Osteoblast (primary cell): ENCODE results near the gene BCAS3. TPM values are rescaled to one million over a fixed set of nuclear protein-coding genes. Genes with fewer than 3 reads are reported as not detected.

Experiments used
- DNase-seq: peaks from one replicate; pipeline ENCODE4 v3.0.0; 2011; ENCODE audit warnings: low spot score, mixed read lengths; ENCODE audit not compliant: insufficient read length; ENCODE audit errors: missing footprints
- H2AFZ ChIP-seq: 2 replicates; pipeline ENCODE4 v1.6.0; 2011; ENCODE audit warnings: mild to moderate bottlenecking, low read length
- H3K27ac ChIP-seq: 2 replicates; pipeline ENCODE4 v1.5.1; 2011; ENCODE audit warnings: mild to moderate bottlenecking, low read depth, low read length, moderate library complexity
- H3K27me3 ChIP-seq: 2 replicates; pipeline ENCODE4 v1.6.0; 2012; ENCODE audit warnings: mild to moderate bottlenecking, control low read depth, inconsistent platforms, low read length, moderate library complexity; ENCODE audit not compliant: insufficient read depth
- H3K36me3 ChIP-seq: 2 replicates; pipeline ENCODE4 v1.5.1; 2011; ENCODE audit warnings: mild to moderate bottlenecking, low read length, control low read depth, moderate library complexity; ENCODE audit not compliant: insufficient read depth
- H3K4me1 ChIP-seq: 2 replicates; pipeline ENCODE4 v1.5.1; 2011; ENCODE audit warnings: mild to moderate bottlenecking, low read length, control low read depth, moderate library complexity; ENCODE audit not compliant: insufficient read depth
- H3K4me2 ChIP-seq: 2 replicates; pipeline ENCODE4 v1.6.0; 2011; ENCODE audit warnings: mild to moderate bottlenecking, low read length; ENCODE audit not compliant: insufficient read depth
- H3K4me3 ChIP-seq: fragments of 200-600 bp; sonication (generic); 3 replicates; pipeline ENCODE4 v1.5.1; 2012; ENCODE audit warnings: mild to moderate bottlenecking, low read length, inconsistent platforms; ENCODE audit not compliant: insufficient read depth
- H3K79me2 ChIP-seq: 2 replicates; pipeline ENCODE4 v1.6.0; 2012; ENCODE audit warnings: mild to moderate bottlenecking, low read length, control low read depth, inconsistent platforms; ENCODE audit not compliant: insufficient read depth
- H3K9me3 ChIP-seq: 2 replicates; pipeline ENCODE4 v1.5.1; 2011; ENCODE audit warnings: low read depth, low read length, control low read depth
- H4K20me1 ChIP-seq: 2 replicates; pipeline ENCODE4 v1.6.0; 2012; ENCODE audit warnings: mild to moderate bottlenecking, low read length, control low read depth; ENCODE audit not compliant: insufficient read depth
- CTCF ChIP-seq: IDR thresholded peaks from 2 replicates; pipeline ENCODE4 v1.5.1; 2011; ENCODE audit warnings: mild to moderate bottlenecking, low read depth, low read length, moderate library complexity; ENCODE audit errors: extremely low read depth
- total RNA-seq: library from RNA; depleted of rRNA; stranded (reverse); fragments of >200 nt; gene quantifications from 2 replicates; pipeline ENCODE4 v1.2.3, GENCODE V29; 2012

Gene BCAS3
- total RNA-seq, 1 donor: 31.5 TPM

- no peak overlapping the region for H3K4me3 ChIP-seq
- no peak for TF ChIP-seq CTCF
- no peak overlapping the region for H3K27ac ChIP-seq
- no peak overlapping the region for H2AFZ ChIP-seq
- no peak for DNase-seq
- no peaks in the 10 kb centered on the region for H4K20me1 ChIP-seq
- no peak overlapping the region for H3K4me2 ChIP-seq
- no peaks in the 10 kb centered on the region for H3K36me3 ChIP-seq
- no peaks in the 10 kb centered on the region for H3K27me3 ChIP-seq
- no peaks in the 10 kb centered on the region for H3K79me2 ChIP-seq
- H3K9me3 ChIP-seq: no peaks in the 10 kb centered on the region
- H3K4me1 ChIP-seq: peaks cover 3% of the 10 kb centered on the region
These were observed 472.3 kb downstream of the BCAS3 start for GRCh38 chr17:61149862-61150362.

- DNase-seq: no peak
- TF ChIP-seq CTCF: no peak
These were observed 473.1 kb downstream of the BCAS3 start for GRCh38 chr17:61150686-61151299.

GRCh38 chr17:61152898-61153297 is 475.2 kb downstream of the BCAS3 start:
- peaks cover 19% of the 10 kb centered on the region for H3K4me1 ChIP-seq
- no peaks in the 10 kb centered on the region for H3K79me2 ChIP-seq
- no peak for TF ChIP-seq CTCF
- H3K4me2 ChIP-seq: no peak overlapping the region
- no peaks in the 10 kb centered on the region for H3K36me3 ChIP-seq
- H3K9me3 ChIP-seq: no peaks in the 10 kb centered on the region
- H3K4me3 ChIP-seq: no peak overlapping the region
- H2AFZ ChIP-seq: no peak overlapping the region
- DNase-seq: no peak
- no peaks in the 10 kb centered on the region for H4K20me1 ChIP-seq
- no peaks in the 10 kb centered on the region for H3K27me3 ChIP-seq
- no peak overlapping the region for H3K27ac ChIP-seq

More at GRCh38 chr17:61150686-61151299, 473.1 kb downstream of the BCAS3 start:
- H3K27me3 ChIP-seq: no peaks in the 10 kb centered on the region
- H4K20me1 ChIP-seq: no peaks in the 10 kb centered on the region
- no peaks in the 10 kb centered on the region for H3K9me3 ChIP-seq
- no peaks in the 10 kb centered on the region for H3K36me3 ChIP-seq
- peaks cover 3% of the 10 kb centered on the region for H3K4me1 ChIP-seq
- no peak overlapping the region for H3K27ac ChIP-seq
- no peaks in the 10 kb centered on the region for H3K79me2 ChIP-seq
- H2AFZ ChIP-seq: no peak overlapping the region
- no peak overlapping the region for H3K4me3 ChIP-seq
- H3K4me2 ChIP-seq: no peak overlapping the region

GRCh38 chr17:61155590-61156237 is 478.1 kb downstream of the BCAS3 start:
- no peak overlapping the region for H3K27ac ChIP-seq
- peaks cover 30% of the 10 kb centered on the region for H3K4me1 ChIP-seq
- H4K20me1 ChIP-seq: no peaks in the 10 kb centered on the region
- no peak overlapping the region for H3K4me2 ChIP-seq
- no peak overlapping the region for H2AFZ ChIP-seq
- no peaks in the 10 kb centered on the region for H3K27me3 ChIP-seq
- no peaks in the 10 kb centered on the region for H3K36me3 ChIP-seq
- TF ChIP-seq CTCF: no peak
- H3K79me2 ChIP-seq: no peaks in the 10 kb centered on the region
- no peak overlapping the region for H3K4me3 ChIP-seq
- no peak for DNase-seq
- no peaks in the 10 kb centered on the region for H3K9me3 ChIP-seq
